Thyroid gland (tissue), 4 donors: ENCODE measurements around the gene PPP3R1. TPM values are rescaled to one million over a fixed set of nuclear protein-coding genes. Genes with fewer than 3 reads are reported as not detected.

Experiments used
- DNase-seq, 2 donors: peaks; one replicate each; pipeline ENCODE4 v3.0.0-alpha.2; 2019
- H3K27ac ChIP-seq, 3 donors: fragments of 200-600 bp; sonication (generic); 1 replicate in 2 of 3; 2 replicates in 1 of 3; pipeline ENCODE4 v1.5.1; 2016 to 2019; ENCODE audit warnings: mild to moderate bottlenecking in 1 of 3, moderate library complexity in 1 of 3
- H3K27me3 ChIP-seq: fragments of 200-600 bp; sonication (generic); one replicate; pipeline ENCODE4 v1.5.1; 2019
- H3K36me3 ChIP-seq, 2 donors: fragments of 200-600 bp; sonication (generic); one replicate each; pipeline ENCODE4 v1.5.1; 2016 to 2019
- H3K4me1 ChIP-seq, 2 donors: fragments of 200-600 bp; sonication (generic); one replicate each; pipeline ENCODE4 v1.5.1; 2017 to 2019
- H3K4me3 ChIP-seq, 3 donors: fragments of 200-600 bp; sonication (generic); replicated peaks in 1 of 3; 1 replicate in 2 of 3; 2 replicates in 1 of 3; pipeline ENCODE4 v1.5.1; 2016; ENCODE audit warnings: mild to moderate bottlenecking in 1 of 3
- H3K9me3 ChIP-seq: fragments of 200-600 bp; sonication (generic); one replicate; pipeline ENCODE4 v1.5.1; 2017
- CTCF ChIP-seq, 6 experiments: fragments of 200-600 bp in 3 of 6; fragments of 450-650 bp in 3 of 6; sonication (generic) in 3 of 6; IDR thresholded peaks; one replicate each; pipeline ENCODE4 v1.5.1; 2016 to 2019; ENCODE audit warnings: antibody characterized with exemption in 6 of 6, mild to moderate bottlenecking in 2 of 6, inconsistent platforms in 1 of 6, moderate library complexity in 1 of 6
- POLR2A ChIP-seq, 2 donors: fragments of 450-650 bp; IDR thresholded peaks; one replicate each; pipeline ENCODE4 v1.6.1; 2017; ENCODE audit warnings: antibody characterized with exemption in 2 of 2, mild to moderate bottlenecking in 2 of 2, moderate library complexity in 1 of 2
- WGBS, 2 donors: methylation state at CpG; one replicate each; pipeline ENCODE4 v1.1.5; 2017; 5-methylcytosine and 5-hydroxymethylcytosine counted together
- intact Hi-C: fragments of 100-400 bp; cut with DNase I; formaldehyde crosslinking; loops from one replicate; pipeline ENCODE4 v1.15.1; 2023
- total RNA-seq, 4 donors: library from RNA; depleted of rRNA; stranded (reverse); fragments of >200 nt; gene quantifications; one replicate each; pipeline ENCODE4 v1.2.3, GENCODE V29; 2016

The PPP3R1 gene
- total RNA-seq, 4 donors from 2014 or later: 29.4 to 35.1 (median 31.4) TPM

- H3K36me3 ChIP-seq: peaks cover 9 to 10% of the 10 kb centered on the region in 2 donors
- intact Hi-C loops: loop anchor here (5.0 kb wide), 2 partner anchors 95 kb away; partner anchors contain the start of genes C1D and PPP3R1
- WGBS, 2 donors: 1% methylated on average over 41 to 44 of the region's 44 CpGs
- H3K9me3 ChIP-seq: no peaks in the 10 kb centered on the region
- peak; percentile 96 to 97 for DNase-seq
- H3K4me3 ChIP-seq: peak within 1 kb of the TSS; percentile 59 to 87 (median 87)
- H3K27me3 ChIP-seq: no peaks in the 10 kb centered on the region
- H3K4me1 ChIP-seq: peaks cover 9 to 23% of the 10 kb centered on the region in 2 donors
- TF ChIP-seq POLR2A (IDR thresholded peaks at IDR 0.05) (peak in 1 of 2 donors; percentile 16), CTCF (IDR thresholded peaks at IDR 0.05) (peak in 1 of 6 experiments; percentile 13)
- H3K27ac ChIP-seq: peak within 1 kb of the TSS; percentile 83 to 99 (median 93)
These were observed 94.8 kb downstream of the PPP3R1 start, which contains the start of gene PNO1 for GRCh38 chr2:68157402-68158133. Gene PNO1, plus strand, starts transcription at chr2:68157888. Its CDS starts 47 bp downstream, at chr2:68157935.

GRCh38 chr2:68157002-68157401, 95.3 kb downstream of the PPP3R1 start:
- peaks cover 4 to 7% of the 10 kb centered on the region in 2 donors for H3K36me3 ChIP-seq
- no peak for TF ChIP-seq CTCF (IDR thresholded peaks at IDR 0.05)
- TF ChIP-seq POLR2A (IDR thresholded peaks at IDR 0.05): no peak
- peak overlapping the region; percentile 83 to 99 (median 93) for H3K27ac ChIP-seq
- 0 to 1% methylated on average over 11 to 21 of the region's 28 CpGs for WGBS, 2 donors
- H3K9me3 ChIP-seq: no peaks in the 10 kb centered on the region
- peaks cover 9 to 23% of the 10 kb centered on the region in 2 donors for H3K4me1 ChIP-seq
- DNase-seq: no peak
- intact Hi-C loops: loop anchor here (5.0 kb wide), 2 partner anchors 95 kb away; partner anchors contain the start of genes C1D and PPP3R1
- H3K4me3 ChIP-seq: peak overlapping the region; percentile 46 to 87 (median 87)
- H3K27me3 ChIP-seq: no peaks in the 10 kb centered on the region

- no peak for TF ChIP-seq POLR2A (IDR thresholded peaks at IDR 0.05)
- TF ChIP-seq CTCF (IDR thresholded peaks at IDR 0.05): no peak
- no peaks in the 10 kb centered on the region for H3K27me3 ChIP-seq
- H3K4me1 ChIP-seq: peaks cover 9 to 23% of the 10 kb centered on the region in 2 donors
- H3K27ac ChIP-seq: no peak overlapping the region
- DNase-seq: no peak
- intact Hi-C loops: loop anchor here (5.0 kb wide), 2 partner anchors 94 to 96 kb away; partner anchors contain the start of genes C1D and PPP3R1
- H3K9me3 ChIP-seq: no peaks in the 10 kb centered on the region
- peaks cover 0 to under 1% of the 10 kb centered on the region in 2 donors for H3K36me3 ChIP-seq
- peak overlapping the region; percentile 46 to 87 (median 87) for H3K4me3 ChIP-seq
- WGBS, 2 donors: 11 to 16% methylated on average over 3 of the region's 3 CpGs
These were observed 95.9 kb downstream of the PPP3R1 start for GRCh38 chr2:68156419-68156818.

- WGBS, 2 donors: 92 to 96% methylated on average over 7 of the region's 7 CpGs
- Histone ChIP-seq H3K4me3 (no peak overlapping the region), H3K36me3 (no peaks in the 10 kb centered on the region), H3K4me1 (peaks cover 9 to 23% of the 10 kb centered on the region in 2 donors), H3K27me3 (no peaks in the 10 kb centered on the region), H3K27ac (no peak overlapping the region), H3K9me3 (no peaks in the 10 kb centered on the region)
- intact Hi-C loops: loop anchor here (5.0 kb wide), 2 partner anchors 93 to 97 kb away; partner anchors contain the start of genes C1D and PPP3R1
- DNase-seq: no peak
- TF ChIP-seq CTCF (IDR thresholded peaks at IDR 0.05) (no peak), POLR2A (IDR thresholded peaks at IDR 0.05) (no peak)
These were observed 96.7 kb downstream of the PPP3R1 start for GRCh38 chr2:68155618-68156017.
